ENCODE results near the gene TUBG2.

DNA sequence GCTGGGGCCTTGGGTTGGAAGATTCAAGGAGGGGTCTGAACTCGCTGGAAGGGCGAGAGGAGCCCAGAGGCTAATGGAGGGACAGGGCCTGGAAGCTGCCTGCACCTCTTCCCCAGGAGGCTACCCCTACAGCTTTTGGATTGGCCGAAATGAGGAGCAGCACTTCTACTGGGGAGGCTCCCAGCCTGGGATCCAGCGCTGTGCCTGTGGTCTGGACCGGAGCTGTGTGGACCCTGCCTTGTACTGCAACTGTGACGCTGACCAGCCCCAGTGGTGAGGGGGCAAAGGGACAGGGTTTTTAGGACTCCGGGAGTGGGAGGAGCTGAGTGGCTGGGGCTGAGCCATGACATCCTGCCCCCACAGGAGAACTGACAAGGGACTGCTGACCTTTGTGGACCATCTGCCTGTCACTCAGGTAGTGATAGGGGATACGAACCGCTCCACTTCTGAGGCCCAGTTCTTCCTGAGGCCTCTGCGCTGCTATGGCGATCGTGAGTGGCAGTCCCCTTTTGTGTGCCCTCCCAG is 32.0 kb downstream of the TUBG2 start:
- no peak for TF ChIP-seq EZH2 (IDR thresholded peaks at IDR 0.05; ENCODE audit: borderline replicate concordance, low read depth, low read length, severe bottlenecking)
- TF ChIP-seq, protein P1, sequence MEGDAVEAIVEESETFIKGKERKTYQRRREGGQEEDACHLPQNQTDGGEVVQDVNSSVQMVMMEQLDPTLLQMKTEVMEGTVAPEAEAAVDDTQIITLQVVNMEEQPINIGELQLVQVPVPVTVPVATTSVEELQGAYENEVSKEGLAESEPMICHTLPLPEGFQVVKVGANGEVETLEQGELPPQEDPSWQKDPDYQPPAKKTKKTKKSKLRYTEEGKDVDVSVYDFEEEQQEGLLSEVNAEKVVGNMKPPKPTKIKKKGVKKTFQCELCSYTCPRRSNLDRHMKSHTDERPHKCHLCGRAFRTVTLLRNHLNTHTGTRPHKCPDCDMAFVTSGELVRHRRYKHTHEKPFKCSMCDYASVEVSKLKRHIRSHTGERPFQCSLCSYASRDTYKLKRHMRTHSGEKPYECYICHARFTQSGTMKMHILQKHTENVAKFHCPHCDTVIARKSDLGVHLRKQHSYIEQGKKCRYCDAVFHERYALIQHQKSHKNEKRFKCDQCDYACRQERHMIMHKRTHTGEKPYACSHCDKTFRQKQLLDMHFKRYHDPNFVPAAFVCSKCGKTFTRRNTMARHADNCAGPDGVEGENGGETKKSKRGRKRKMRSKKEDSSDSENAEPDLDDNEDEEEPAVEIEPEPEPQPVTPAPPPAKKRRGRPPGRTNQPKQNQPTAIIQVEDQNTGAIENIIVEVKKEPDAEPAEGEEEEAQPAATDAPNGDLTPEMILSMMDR (IDR thresholded peaks at IDR 0.05; ENCODE audit: borderline replicate concordance, extremely low read depth, low read length, poor library complexity, severe bottlenecking) = no peak

Data from DND-41 (cell line).